Endodermal cell (in vitro differentiated cells): Measurements from ENCODE around the gene FANCM. TPM values are rescaled to one million over a fixed set of nuclear protein-coding genes. Genes with fewer than 3 reads are reported as not detected.

ENCODE experiments used
- DNase-seq: peaks from one replicate; pipeline ENCODE4 v3.0.0-alpha.2; 2017
- H3K27ac ChIP-seq: 2 replicates; pipeline ENCODE4 v1.5.1; 2013; ENCODE audit warnings: mild to moderate bottlenecking, low read depth, low read length, moderate library complexity
- H3K27me3 ChIP-seq: 2 replicates; pipeline ENCODE4 v1.6.1; 2013; ENCODE audit warnings: mild to moderate bottlenecking, low read length, moderate library complexity; ENCODE audit not compliant: insufficient read depth, control insufficient read depth, poor library complexity, severe bottlenecking
- H3K36me3 ChIP-seq: 2 replicates; pipeline ENCODE4 v1.7.0; 2013; ENCODE audit warnings: mild to moderate bottlenecking, low read length, moderate library complexity; ENCODE audit not compliant: control insufficient read depth, insufficient read depth
- H3K4me1 ChIP-seq: one replicate; pipeline ENCODE4 v1.7.0; 2013; ENCODE audit warnings: low read length; ENCODE audit not compliant: control insufficient read depth, insufficient read depth
- H3K4me3 ChIP-seq: 2 replicates; pipeline ENCODE4 v1.5.1; 2013; ENCODE audit warnings: mild to moderate bottlenecking, low read length, moderate library complexity
- H3K9ac ChIP-seq: 2 replicates; pipeline ENCODE4 v1.6.1; 2013; ENCODE audit warnings: mild to moderate bottlenecking, low read length, moderate library complexity; ENCODE audit not compliant: poor library complexity, severe bottlenecking; ENCODE audit errors: extremely low read depth
- H3K9me3 ChIP-seq: 2 replicates; pipeline ENCODE4 v1.6.1; 2013; ENCODE audit warnings: mild to moderate bottlenecking, low read length, moderate library complexity; ENCODE audit not compliant: control insufficient read depth
- H3K27ac Mint-ChIP-seq: 2 replicates; pipeline ENCODE4 v1.8.0; 2020; ENCODE audit warnings: mixed read lengths
- H3K27me3 Mint-ChIP-seq: 2 replicates; pipeline ENCODE4 v1.8.0; 2021; ENCODE audit warnings: mild to moderate bottlenecking, mixed read lengths; ENCODE audit not compliant: insufficient read depth
- H3K36me3 Mint-ChIP-seq: 2 replicates; pipeline ENCODE4 v1.8.0; 2020; ENCODE audit warnings: low read depth, mixed read lengths
- H3K4me1 Mint-ChIP-seq: 2 replicates; pipeline ENCODE4 v1.8.0; 2020; ENCODE audit warnings: mixed read lengths
- H3K4me3 Mint-ChIP-seq: 2 replicates; pipeline ENCODE4 v1.8.0; 2020; ENCODE audit warnings: mild to moderate bottlenecking, moderate library complexity, mixed read lengths
- H3K9me3 Mint-ChIP-seq: 2 replicates; pipeline ENCODE4 v1.8.0; 2020; ENCODE audit warnings: mild to moderate bottlenecking, mixed read lengths
- CTCF ChIP-seq: fragments of 200-600 bp; sonication (generic); conservative IDR thresholded peaks from 2 replicates; pipeline ENCODE4 v1.5.0; 2021; ENCODE audit warnings: antibody characterized with exemption, mild to moderate bottlenecking
- WGBS, 2 experiments: methylation state at CpG; one replicate each; pipeline versions ENCODE4 v1.1.5 to v1.1.7; 2013; ENCODE audit warnings: missing lambda C conversion rate in 2 of 2, mixed read lengths in 1 of 2; ENCODE audit not compliant: insufficient coverage in 1 of 2, insufficient read length in 1 of 2; 5-methylcytosine and 5-hydroxymethylcytosine counted together
- total RNA-seq, 2 donors: library from RNA; stranded (reverse); fragmentation: NEBNext Ultra II Directional in 1 of 2; extraction: Animal tissue kit (Norgen Biotek cat#: 25700) in 1 of 2; gene quantifications; 2 replicates in 1 of 2; 3 replicates in 1 of 2; pipeline ENCODE4 v1.2.1, GENCODE V29; 2021

FANCM gene
- total RNA-seq, 2 donors from 2014 or later: 13.1 to 15.8 TPM

GRCh38 chr14:45096218-45096617 is 39.5 kb upstream of the FANCM start:
- peaks cover 60% of the 10 kb centered on the region for H3K36me3 ChIP-seq
- WGBS, 2 experiments: 97 to 100% methylated on average over 3 to 4 of the region's 4 CpGs
- Mint-ChIP-seq H3K27me3 (no peaks in the 10 kb centered on the region), H3K4me3 (no peak overlapping the region), H3K36me3 (peaks cover 59% of the 10 kb centered on the region), H3K4me1 (no peaks in the 10 kb centered on the region), H3K9me3 (no peaks in the 10 kb centered on the region), H3K27ac (no peak overlapping the region)
- no peaks in the 10 kb centered on the region for H3K9me3 ChIP-seq
- H3K4me3 ChIP-seq: no peak overlapping the region
- no peaks in the 10 kb centered on the region for H3K27me3 ChIP-seq
- no peak for DNase-seq
- H3K9ac ChIP-seq: no peak overlapping the region
- TF ChIP-seq CTCF: no peak
- no peak overlapping the region for H3K27ac ChIP-seq
- no peaks in the 10 kb centered on the region for H3K4me1 ChIP-seq

GRCh38 chr14:45103806-45104205 is 31.9 kb upstream of the FANCM start:
- Histone ChIP-seq H3K27me3 (no peaks in the 10 kb centered on the region), H3K9ac (no peak overlapping the region), H3K9me3 (no peaks in the 10 kb centered on the region), H3K4me3 (no peak overlapping the region), H3K27ac (no peak overlapping the region), H3K4me1 (no peaks in the 10 kb centered on the region), H3K36me3 (peaks cover 78% of the 10 kb centered on the region)
- no peaks in the 10 kb centered on the region for H3K27me3 Mint-ChIP-seq
- DNase-seq: no peak
- H3K27ac Mint-ChIP-seq: peak overlapping the region; percentile 8
- no peak overlapping the region for H3K4me3 Mint-ChIP-seq
- H3K36me3 Mint-ChIP-seq: peaks cover 67% of the 10 kb centered on the region
- TF ChIP-seq CTCF: no peak
- H3K9me3 Mint-ChIP-seq: no peaks in the 10 kb centered on the region
- H3K4me1 Mint-ChIP-seq: peaks cover 8% of the 10 kb centered on the region

- peaks cover 65% of the 10 kb centered on the region for H3K36me3 Mint-ChIP-seq
- no peaks in the 10 kb centered on the region for H3K9me3 ChIP-seq
- no peak overlapping the region for H3K4me3 Mint-ChIP-seq
- H3K27me3 ChIP-seq: no peaks in the 10 kb centered on the region
- H3K9me3 Mint-ChIP-seq: no peaks in the 10 kb centered on the region
- H3K27ac ChIP-seq: no peak overlapping the region
- no peak overlapping the region for H3K27ac Mint-ChIP-seq
- no peaks in the 10 kb centered on the region for H3K4me1 ChIP-seq
- peaks cover 8% of the 10 kb centered on the region for H3K4me1 Mint-ChIP-seq
- DNase-seq: no peak
- no peak overlapping the region for H3K9ac ChIP-seq
- H3K4me3 ChIP-seq: no peak overlapping the region
- H3K36me3 ChIP-seq: peaks cover 81% of the 10 kb centered on the region
- 83 to 100% methylated on average over 1 of the region's 1 CpG for WGBS, 2 experiments
- no peak for TF ChIP-seq CTCF
- no peaks in the 10 kb centered on the region for H3K27me3 Mint-ChIP-seq
Observed at GRCh38 chr14:45104561-45104960, 31.2 kb upstream of the FANCM start.
